Neutrophil (primary cell): Measurements from ENCODE around the gene DSG4.

ENCODE experiments used
- H3K27ac ChIP-seq: fragments of 200-600 bp; sonication (generic); 2 replicates; pipeline ENCODE4 v1.5.1; 2016; ENCODE audit warnings: mild to moderate bottlenecking, moderate library complexity
- H3K27me3 ChIP-seq: fragments of 200-600 bp; sonication (generic); 2 replicates; pipeline ENCODE4 v1.6.0; 2016; ENCODE audit warnings: mild to moderate bottlenecking
- H3K36me3 ChIP-seq: fragments of 200-600 bp; sonication (generic); 2 replicates; pipeline ENCODE4 v1.5.1; 2017
- H3K4me1 ChIP-seq, 2 experiments: fragments of 200-600 bp in 1 of 2; sonication (generic) in 1 of 2; 1 replicate in 1 of 2; 2 replicates in 1 of 2; pipeline versions ENCODE4 v1.5.1 to v1.6.1; 2013 to 2016; ENCODE audit warnings: low read depth in 1 of 2, low read length in 1 of 2, mild to moderate bottlenecking in 1 of 2, moderate library complexity in 1 of 2; ENCODE audit not compliant: control insufficient read depth in 1 of 2, insufficient read depth in 1 of 2
- H3K4me3 ChIP-seq, 2 experiments: fragments of 200-600 bp in 1 of 2; sonication (generic) in 1 of 2; 1 replicate in 1 of 2; 2 replicates in 1 of 2; pipeline ENCODE4 v1.5.1; 2013 to 2016; ENCODE audit warnings: low read depth in 1 of 2, low read length in 1 of 2, mild to moderate bottlenecking in 1 of 2, moderate library complexity in 1 of 2
- H3K9me3 ChIP-seq: fragments of 200-600 bp; sonication (generic); 2 replicates; pipeline ENCODE4 v1.5.1; 2016
- TF ChIP-seq, protein P1 (sequence below): fragments of 200-600 bp; sonication (generic); IDR thresholded peaks from 2 replicates; pipeline ENCODE4 v1.5.1; 2016; ENCODE audit warnings: antibody characterized with exemption

The DSG4 gene

DNA sequence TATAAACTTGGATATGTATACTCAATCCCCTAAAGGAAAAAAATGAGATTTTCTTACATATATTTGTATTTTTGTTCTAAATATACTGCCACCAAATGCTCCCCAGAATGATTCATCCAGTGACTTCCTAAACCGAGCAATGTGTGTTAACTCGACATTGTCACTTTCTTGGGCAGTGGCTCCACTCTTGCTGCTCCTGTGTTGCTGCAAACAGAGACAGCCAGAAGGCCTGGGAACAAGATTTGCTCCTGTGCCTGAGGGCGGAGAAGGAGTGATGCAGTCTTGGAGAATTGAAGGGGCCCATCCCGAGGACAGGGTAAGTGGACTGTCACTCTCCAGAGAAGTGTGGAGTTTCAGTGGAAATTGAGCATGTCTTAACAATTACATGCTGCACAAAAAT, 32.7 kb downstream of the DSG4 start:
- no peaks in the 10 kb centered on the region for H3K36me3 ChIP-seq
- TF ChIP-seq, protein P1, sequence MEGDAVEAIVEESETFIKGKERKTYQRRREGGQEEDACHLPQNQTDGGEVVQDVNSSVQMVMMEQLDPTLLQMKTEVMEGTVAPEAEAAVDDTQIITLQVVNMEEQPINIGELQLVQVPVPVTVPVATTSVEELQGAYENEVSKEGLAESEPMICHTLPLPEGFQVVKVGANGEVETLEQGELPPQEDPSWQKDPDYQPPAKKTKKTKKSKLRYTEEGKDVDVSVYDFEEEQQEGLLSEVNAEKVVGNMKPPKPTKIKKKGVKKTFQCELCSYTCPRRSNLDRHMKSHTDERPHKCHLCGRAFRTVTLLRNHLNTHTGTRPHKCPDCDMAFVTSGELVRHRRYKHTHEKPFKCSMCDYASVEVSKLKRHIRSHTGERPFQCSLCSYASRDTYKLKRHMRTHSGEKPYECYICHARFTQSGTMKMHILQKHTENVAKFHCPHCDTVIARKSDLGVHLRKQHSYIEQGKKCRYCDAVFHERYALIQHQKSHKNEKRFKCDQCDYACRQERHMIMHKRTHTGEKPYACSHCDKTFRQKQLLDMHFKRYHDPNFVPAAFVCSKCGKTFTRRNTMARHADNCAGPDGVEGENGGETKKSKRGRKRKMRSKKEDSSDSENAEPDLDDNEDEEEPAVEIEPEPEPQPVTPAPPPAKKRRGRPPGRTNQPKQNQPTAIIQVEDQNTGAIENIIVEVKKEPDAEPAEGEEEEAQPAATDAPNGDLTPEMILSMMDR, result no peak
- H3K27ac ChIP-seq, result no peak overlapping the region

DNA sequence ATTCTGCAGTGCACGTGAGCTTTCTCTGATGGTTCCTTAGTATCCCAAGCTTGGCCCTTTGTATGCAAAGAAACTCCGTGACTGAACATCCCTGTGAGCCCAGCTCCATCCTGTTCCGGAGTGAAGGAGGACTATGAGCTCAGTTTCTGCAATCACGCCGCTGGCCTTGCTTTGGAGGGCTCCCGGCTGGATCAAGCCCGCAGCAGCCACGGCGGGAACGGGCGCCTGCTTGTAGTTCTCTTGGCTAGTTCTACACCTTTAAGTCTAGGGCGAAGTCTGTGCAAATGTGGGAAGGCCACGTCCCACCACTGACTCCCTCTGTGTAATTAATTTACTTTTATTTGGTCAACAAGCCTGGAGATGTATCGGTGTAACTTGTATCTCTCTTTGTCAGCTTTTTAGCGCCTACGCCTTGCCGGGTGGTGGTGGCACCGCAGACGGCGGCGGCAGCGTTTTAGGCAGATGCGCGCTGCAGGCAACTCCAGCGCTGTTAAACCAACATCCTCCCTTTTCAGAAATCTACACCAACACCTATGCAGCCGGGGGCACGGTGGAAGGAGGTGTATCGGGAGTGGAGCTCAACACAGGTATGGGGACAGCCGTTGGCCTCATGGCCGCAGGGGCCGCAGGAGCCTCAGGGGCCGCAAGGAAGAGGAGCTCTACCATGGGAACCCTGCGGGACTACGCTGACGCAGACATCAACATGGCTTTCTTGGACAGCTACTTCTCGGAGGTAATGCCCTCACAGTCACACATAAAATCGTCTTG, 34.3 kb downstream of the DSG4 start:
- Histone ChIP-seq H3K4me1 (no peaks in the 10 kb centered on the region), H3K36me3 (no peaks in the 10 kb centered on the region), H3K4me3 (no peak overlapping the region), H3K9me3 (no peaks in the 10 kb centered on the region), H3K27ac (no peak overlapping the region), H3K27me3 (peaks cover 12% of the 10 kb centered on the region)
- TF ChIP-seq, protein P1, result no peak

More for the DNA sequence above, 32.7 kb downstream of the DSG4 start:
- no peak overlapping the region for H3K4me3 ChIP-seq
- no peaks in the 10 kb centered on the region for H3K9me3 ChIP-seq
- H3K4me1 ChIP-seq, result no peaks in the 10 kb centered on the region
- peaks cover 12% of the 10 kb centered on the region for H3K27me3 ChIP-seq

DNA sequence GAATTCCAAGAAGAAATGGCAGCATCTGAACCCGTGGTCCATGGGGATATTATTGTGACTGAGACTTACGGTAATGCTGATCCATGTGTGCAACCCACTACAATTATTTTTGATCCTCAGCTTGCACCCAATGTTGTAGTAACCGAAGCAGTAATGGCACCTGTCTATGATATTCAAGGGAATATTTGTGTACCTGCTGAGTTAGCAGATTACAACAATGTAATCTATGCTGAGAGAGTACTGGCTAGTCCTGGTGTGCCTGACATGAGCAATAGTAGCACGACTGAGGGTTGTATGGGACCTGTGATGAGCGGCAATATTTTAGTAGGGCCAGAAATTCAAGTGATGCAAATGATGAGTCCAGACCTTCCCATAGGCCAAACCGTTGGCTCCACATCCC, 36.6 kb downstream of the DSG4 start:
- no peaks in the 10 kb centered on the region for H3K36me3 ChIP-seq
- peaks cover 12% of the 10 kb centered on the region for H3K27me3 ChIP-seq
- no peak overlapping the region for H3K27ac ChIP-seq
- no peaks in the 10 kb centered on the region for H3K4me1 ChIP-seq
- TF ChIP-seq, protein P1, result no peak
- no peaks in the 10 kb centered on the region for H3K9me3 ChIP-seq
- no peak overlapping the region for H3K4me3 ChIP-seq

DNA sequence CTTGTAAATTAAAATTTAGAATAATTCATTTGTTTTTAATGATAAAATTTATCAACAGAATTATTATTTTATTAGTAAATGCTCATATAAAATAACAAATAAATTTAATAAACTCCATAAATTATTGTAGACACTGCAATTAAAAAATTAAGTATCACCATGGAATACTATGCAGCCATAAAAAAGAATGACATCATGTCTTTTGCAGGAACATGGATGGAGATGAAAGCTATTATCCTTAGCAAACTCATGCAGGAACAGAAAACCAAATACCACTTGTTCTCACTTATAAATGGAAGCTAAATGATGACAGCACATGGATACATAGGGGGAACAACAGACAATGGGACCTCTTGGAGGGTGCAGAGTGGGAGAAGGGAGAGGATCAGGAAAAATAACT, 41.3 kb downstream of the DSG4 start:
- Histone ChIP-seq H3K27ac (no peak overlapping the region), H3K36me3 (no peaks in the 10 kb centered on the region), H3K9me3 (no peaks in the 10 kb centered on the region), H3K27me3 (no peaks in the 10 kb centered on the region), H3K4me1 (no peaks in the 10 kb centered on the region), H3K4me3 (no peak overlapping the region)
- TF ChIP-seq, protein P1, result no peak

DNA sequence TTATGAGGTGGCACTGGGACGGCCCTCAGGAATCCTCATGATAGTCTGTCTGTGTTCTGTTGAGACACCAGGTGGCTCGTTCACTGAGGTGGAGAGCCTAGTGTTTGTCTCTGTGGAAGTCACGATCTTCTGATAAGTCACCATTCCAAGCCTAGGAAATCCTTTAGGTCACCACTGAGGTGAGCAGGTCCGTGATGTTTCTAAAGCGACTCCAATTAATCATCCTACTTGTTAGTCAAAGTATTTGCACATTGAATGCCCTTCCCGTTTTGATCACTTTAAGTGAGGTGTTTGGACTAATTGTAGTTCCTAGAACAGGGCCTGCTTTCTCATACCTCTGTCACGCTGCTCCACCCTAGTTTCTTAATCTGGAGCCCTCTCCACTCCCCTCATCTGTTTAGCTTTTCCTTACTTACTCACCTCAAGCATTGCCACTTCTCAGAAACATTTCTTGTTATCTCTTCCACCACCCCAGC, 42.9 kb downstream of the DSG4 start:
- no peaks in the 10 kb centered on the region for H3K36me3 ChIP-seq
- no peak overlapping the region for H3K27ac ChIP-seq
- TF ChIP-seq, protein P1, result no peak
- no peaks in the 10 kb centered on the region for H3K4me1 ChIP-seq
- H3K9me3 ChIP-seq, result no peaks in the 10 kb centered on the region
- H3K4me3 ChIP-seq, result no peak overlapping the region
- H3K27me3 ChIP-seq, result no peaks in the 10 kb centered on the region
